ENCODE data around the gene ZSWIM4.

Gene ZSWIM4

DNA sequence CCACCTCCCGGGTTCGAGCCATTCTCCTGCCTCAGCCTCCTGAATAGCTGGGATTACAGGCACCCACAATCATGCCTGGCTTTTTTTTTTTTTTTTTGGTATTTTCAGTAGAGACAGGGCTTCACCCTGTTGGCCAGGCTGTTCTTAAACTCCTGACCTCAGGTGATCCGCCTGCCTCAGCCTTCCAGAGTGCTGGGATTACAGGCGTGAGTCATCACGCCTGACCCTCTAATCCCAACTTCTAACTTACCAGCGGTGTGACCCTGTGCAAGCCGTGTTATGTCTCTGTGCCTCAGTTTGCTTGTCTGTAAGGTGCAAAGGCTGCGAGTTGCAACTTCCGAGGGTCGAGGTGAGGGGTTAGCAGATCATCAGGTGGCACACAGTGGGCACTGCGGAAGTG is 17.3 kb downstream of the ZSWIM4 start:
- DNase-seq (ENCODE audit: low spot score): no peak

DNA sequence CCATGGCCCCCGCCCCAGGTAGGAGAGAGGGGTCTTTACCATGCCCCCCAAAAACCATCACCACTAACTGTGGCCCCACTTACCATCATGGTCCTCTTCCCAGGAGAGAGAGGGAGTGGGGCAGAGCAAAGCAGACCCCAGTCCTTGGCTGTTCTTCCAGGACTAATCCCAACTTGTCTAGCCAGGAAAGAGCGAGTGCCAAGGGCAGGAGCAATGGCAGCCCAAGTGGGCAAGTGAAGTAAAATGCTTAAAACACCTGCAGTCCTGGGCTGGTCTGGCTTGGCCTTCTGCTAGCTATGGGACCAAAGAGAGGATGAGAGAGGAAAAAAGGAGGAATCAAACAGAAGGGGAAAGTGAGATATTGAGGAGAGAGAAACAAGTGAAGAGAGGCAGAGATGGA is 17.9 kb downstream of the ZSWIM4 start:
- no peak for DNase-seq (ENCODE audit: low spot score)

DNA sequence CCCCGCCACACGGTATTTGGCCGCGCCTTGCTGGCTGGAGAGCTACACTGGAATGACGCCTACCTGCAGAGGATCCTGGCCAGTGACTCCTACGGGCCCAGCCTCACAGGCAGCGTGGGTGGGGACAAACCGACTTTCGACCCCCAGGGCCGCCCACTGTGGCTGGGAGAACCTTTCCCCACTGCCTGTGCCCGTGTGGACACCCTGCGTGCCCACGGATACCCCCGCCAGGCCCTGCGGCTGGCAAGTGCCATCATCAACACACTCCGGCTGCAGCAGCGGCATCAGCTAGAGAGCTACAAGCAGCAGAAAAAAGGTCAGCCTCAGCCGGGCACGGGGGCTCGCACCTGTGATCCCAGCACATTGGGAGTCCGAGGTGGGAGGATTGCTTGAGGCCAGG is 19.3 kb downstream of the ZSWIM4 start:
- DNase-seq (ENCODE audit: low spot score): no peak

DNA sequence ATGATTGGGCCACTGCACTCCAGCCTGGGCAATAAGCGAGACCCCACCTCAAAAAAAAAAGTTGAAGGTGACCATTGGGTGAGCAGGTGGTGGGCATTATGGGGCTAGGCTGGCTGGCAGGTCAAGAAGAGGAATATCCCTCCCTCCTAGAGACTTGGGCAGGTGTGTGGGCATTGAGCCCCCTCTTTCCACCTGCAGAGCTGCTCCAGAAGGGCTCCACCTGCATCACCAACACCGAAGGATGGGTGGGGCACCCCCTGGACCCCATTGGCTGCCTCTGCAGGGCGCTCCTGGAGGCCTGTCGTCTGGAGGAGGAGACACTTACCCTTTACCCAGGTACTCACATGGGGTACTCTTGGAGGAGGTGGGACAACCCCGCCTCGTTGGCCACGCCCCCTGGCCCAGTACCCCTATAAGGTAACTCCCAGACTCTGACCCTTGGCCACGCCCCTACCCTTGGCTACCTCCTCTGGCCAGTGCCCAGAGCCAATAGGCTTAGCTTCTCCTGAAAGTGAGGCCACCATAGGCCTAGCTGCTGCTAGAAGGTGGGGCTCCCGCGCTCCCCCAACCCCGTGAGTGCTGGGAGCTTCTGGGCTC is 21.9 kb downstream of the ZSWIM4 start:
- DNase-seq (ENCODE audit: low spot score): no peak

DNA sequence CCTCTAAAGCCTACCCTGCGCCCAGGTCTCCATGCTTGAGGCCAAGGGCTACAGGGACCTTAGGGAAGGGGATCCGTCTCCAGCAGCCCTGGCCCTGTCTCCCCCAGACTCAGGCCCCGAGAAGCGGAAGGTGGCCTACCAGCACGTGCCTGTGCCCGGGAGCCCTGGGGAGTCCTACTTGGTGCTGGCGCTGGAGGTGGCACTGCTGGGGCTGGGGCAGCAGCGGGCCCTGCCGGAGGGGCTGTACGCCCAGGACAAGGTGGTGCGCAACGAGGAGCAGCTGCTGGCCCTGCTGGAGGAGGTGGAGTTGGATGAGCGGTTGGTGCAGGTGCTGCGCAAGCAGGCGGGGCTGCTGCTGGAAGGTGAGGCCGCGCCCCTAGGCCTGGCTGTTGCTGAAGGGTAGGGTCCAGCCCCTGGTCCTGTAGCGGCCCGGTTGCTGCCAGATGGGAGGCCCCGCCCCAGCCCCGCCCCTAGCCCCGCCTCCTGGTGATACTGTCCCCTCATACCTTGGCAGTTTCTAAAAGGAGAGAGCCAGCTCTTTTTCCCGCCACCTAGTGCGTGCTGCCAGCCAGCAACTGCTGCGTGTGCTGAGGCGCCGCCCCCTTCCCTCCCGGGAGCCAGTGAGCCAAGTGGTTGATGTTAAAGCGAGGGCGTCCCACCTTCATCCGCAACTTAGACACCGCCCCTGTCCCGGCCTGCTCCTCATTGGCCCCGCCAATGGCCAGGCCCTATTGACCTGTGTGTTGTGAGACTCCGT is 22.6 kb downstream of the ZSWIM4 start:
- no peak for DNase-seq (ENCODE audit: low spot score)

DNA sequence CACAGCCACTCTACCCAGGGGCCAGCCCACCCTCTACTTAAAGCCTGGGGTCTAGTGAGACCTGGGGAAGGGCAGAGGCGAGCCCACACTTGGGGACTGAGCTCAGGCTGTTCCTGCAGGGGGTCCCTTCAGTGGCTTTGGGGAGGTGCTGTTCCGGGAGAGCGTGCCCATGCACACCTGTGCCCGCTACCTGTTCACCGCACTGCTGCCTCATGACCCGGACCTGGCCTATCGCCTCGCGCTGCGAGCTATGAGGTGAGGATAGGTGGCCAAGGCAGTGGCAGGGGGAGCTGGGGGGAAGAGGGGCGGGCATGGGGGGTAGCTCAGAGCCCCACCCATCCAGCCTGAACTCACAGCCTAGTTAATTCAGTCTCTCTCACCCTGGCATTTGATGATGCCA is 24.0 kb downstream of the ZSWIM4 start:
- DNase-seq (ENCODE audit: low spot score): no peak

DNA sequence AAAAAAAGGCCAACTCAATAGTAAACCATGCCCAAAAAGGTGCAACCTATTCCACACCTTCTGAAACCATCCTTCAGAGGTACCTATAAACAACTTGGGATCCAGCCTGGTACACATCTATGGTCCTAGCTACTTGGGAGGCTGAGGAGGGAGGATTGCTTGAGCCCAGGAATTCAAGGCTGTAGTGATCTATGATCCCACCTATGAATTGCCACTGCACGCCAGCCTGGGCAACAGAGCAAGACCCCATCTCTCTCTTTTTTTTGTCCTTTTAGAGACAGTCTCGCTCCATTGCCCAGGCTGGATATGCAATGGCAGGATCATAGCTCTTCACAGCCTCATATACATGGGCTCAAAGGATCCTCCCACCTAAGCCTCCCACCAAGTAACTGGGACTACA is 26.0 kb downstream of the ZSWIM4 start:
- DNase-seq (ENCODE audit: low spot score): no peak

DNA sequence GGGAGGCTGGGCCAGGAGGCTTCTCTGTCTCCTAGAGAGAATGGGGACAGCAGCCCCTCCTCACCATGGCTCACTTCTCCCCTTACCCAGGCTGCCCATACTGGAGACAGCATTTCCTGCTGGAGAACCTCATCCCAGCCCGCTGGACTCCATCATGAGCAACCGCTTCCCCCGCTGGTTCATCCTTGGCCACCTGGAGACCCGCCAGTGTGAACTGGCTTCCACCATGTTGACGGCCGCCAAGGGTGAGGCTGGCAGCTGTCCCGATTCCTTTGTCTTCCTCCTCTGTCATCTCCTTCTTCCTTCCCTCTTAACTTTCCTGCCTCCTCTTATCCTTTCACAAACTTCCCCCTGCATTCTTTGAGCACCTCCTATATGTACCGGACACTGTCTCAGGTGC is 28.0 kb downstream of the ZSWIM4 start:
- DNase-seq (ENCODE audit: low spot score): no peak

DNA sequence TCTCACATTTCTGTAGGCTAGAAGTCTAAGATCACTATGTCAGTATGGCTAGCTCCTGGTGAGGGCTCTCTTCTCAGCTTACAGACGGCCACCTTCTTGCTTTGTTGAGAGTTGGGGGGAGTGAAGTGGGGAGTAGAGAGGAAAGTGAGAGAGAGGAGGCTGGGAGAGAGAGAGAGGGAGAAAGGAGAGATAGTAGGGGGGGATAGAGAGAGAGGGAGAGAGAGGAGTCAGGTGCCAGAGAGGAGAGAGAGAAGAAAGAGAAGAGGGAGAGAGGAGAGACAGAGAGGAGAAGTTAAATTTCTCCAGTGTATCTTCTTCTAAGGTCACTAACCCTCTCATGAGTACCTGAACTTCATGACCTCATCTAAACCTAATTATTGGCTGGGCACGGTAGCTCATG is 28.7 kb downstream of the ZSWIM4 start:
- no peak for DNase-seq (ENCODE audit: low spot score)

DNA sequence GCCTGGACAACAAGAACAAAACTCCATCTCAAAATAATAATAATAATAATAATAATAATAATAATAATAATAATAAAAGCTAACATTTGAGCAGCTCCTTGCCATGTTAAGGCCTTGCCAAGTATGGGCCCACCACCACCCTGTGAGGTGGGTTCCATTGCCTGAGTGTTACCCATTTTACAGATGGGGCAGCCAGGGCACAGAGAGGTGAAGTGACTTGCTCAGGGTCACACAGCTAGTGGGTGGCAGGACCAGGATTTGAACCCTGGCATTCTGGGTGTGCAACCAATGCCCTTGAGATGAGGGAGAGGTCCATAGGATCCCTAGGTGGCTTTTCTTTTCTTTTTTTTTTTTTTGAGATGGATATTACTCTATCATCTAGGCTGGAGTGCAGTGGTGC is 29.5 kb downstream of the ZSWIM4 start:
- DNase-seq (ENCODE audit: low spot score): no peak

DNA sequence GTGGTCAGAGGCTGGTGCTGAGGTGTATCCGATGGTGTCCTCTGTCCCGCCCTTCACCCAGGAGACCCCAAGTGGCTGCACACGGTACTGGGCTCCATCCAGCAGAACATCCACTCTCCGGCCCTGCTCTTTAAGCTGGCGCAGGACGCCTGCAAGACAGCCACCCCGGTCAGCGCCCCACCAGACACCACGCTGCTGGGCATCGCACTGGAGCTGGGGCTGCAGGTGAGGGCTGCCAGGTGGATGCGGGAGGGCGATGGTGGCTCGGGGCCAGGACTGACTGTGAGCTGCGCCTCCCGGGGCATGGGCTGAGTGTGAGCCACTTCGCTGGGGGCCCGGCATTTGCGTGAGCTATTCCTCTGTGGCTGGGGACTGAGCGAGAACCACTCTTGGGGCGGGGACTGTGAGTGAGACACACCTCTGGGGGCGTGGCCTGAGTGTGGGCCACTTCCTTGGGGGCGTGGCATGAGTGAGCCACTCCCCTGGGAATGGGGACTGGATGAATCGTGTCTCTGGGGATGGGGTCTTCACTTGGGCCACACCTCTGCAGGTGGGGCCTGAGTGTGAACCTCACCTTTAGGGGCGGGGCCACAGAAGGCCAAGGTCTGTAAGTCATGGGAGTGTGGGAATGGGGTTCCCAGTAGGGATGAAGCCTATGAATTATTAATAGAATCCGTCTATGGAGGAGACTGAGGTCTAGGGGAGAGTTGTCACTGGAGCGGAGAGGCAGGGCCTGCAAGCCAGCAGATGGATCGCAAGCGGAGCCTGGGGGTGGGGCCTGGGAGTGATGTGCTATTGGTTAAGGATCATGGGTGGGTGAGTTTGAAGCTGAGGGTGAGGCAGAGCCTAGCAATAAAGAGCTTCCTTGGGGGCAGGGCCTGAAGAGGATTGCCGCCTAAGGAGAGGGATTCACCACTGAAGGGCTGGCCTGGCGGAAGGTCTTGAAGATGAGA is 30.5 kb downstream of the ZSWIM4 start:
- no peak for DNase-seq (ENCODE audit: low spot score)

DNA sequence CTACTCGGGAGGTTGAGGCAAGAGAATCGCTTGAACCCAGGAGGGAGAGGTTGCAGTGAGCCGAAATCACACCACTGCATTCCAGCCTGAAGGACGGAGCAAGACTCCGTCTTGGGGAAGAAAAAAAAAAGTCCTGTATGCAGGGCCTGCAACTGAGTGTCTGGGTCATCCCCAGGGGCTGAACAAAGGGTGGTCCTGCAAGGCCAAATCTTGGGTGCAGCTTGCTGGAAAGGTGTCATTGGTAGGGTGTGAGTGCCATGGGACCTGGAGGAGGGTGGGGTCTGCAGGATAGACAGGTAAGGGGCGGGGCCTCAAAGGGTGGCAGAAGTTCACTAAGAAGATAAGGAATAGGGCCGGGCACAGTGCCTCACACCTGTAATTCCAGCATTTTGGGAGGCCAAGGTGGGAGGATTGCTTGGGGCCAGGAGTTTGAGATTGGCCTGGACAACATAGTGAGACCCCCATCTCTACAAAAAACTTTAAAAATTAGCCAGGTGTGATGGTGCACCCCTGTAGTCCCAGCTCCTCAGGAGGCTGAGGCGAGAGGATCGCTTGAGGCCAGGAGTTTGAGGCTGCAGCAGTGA is 31.5 kb downstream of the ZSWIM4 start:
- no peak for DNase-seq (ENCODE audit: low spot score)

DNA sequence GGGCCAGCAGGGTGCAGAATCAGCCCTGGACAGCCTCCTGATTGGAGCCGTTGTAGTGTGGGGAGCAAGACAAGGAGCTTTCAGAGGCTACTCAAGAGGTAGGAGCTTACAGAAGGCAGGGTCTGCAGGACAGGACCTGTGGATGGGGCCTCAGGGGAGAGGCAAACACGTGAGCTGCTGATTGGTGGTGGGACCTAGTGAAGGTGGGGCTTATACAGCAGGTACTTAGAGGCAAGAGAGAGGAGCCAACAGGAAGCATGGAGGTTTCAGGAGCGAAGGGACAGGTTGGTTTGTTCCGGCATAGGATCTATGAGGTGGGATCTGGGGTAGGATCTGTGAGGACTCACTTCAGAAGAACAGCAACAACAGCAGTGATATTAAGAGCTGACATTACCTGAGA is 32.4 kb downstream of the ZSWIM4 start:
- no peak for DNase-seq (ENCODE audit: low spot score)

DNA sequence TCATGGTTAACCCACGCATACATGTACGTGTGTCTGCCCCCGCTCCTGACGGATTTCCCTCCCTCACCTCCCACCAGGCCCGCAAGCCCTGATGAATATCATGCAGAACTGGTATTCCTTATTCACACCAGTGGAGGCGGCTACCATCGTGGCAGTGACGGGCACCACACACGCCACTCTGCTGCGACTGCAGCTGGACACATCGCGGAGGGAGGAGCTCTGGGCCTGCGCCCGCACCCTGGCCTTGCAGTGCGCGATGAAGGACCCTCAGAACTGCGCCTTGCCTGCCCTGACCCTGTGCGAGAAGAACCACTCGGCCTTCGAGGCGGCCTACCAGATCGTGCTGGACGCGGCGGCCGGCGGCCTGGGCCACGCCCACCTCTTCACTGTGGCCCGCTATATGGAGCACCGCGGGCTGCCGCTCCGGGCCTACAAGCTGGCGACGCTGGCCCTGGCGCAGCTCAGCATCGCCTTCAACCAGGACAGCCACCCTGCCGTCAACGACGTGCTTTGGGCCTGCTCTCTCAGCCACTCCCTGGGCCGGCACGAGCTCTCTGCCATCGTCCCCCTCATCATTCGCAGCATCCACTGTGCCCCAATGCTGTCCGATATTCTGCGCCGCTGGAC is 35.0 kb downstream of the ZSWIM4 start:
- no peak for DNase-seq (ENCODE audit: low spot score)

DNA sequence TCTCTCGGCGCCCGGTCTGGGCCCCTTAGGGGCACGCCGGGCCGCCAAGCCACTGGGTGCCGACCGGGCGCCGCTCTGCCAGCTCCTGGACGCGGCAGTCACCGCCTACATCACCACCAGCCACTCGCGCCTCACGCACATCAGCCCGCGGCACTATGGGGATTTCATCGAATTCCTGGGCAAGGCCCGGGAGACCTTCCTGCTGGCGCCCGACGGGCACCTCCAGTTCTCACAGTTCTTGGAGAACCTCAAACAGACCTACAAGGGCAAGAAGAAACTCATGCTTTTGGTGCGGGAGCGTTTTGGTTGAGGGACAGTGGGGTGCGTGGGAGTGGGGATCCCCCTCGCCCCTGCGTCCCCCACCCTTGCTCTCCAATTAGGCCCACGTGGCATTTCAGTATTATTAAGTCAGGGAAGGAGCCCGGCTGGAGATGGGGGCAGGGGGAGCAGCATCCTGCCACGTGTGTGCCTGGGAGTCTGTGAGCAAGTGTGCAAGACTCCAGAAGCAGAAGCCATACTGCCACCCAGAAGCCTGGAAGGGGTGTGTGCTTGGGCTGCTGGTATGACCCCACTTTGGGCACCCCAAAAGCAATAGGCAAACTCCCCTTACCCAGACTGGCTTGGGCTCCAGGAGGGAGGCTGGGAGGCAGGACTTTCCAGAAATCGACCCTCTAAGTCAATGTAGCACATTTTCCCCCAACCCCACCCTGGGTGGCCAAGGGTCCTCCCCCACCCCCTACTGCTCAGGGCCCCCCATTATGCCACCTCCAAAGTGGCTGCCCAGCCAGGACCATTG is 35.7 kb downstream of the ZSWIM4 start:
- no peak for DNase-seq (ENCODE audit: low spot score)

DNA sequence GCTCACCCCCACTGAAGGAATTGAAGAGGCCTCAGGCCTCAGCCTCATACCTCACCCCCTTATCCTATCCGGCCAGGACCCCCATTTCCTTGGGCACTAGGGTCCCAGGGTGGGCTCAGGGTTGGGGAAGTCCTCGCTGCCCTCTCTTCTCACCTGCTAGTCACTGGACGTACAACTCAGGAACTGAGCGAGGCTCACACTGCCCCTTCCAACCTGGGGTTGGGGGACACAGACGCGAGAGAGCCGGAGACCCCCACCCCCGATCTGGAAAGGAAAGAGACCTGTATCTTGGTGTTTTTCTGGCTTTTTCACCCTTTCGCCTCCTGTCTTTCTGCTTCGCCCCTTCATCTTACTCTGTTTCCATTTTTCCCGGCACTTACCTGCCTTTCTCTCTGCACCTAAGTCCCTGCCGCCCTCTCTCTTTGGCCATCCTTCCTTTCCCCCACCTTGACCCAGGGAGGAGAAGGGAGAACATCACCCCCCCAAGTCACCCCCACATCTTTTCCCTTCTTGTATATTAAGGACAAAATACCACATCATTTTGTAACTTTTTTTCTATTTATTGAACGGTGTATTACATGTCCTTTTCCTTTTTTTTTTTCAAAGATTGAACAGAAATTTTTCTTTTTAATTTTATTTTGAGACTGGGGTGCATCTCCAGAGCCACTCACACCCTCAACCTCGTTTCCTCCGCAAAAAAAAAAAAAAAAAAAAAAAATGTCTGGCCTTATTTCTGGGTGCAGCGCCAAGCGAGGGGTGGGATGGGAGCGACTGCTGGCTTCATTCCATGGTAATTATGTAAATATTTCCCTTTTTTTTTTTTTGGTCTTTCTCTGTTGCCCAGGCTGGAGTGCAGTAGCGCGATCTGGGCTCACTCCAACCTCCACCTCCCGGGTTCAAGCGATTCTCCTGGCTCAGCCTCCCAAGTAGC is 36.6 kb downstream of the ZSWIM4 start:
- no peak for DNase-seq (ENCODE audit: low spot score)

DNA sequence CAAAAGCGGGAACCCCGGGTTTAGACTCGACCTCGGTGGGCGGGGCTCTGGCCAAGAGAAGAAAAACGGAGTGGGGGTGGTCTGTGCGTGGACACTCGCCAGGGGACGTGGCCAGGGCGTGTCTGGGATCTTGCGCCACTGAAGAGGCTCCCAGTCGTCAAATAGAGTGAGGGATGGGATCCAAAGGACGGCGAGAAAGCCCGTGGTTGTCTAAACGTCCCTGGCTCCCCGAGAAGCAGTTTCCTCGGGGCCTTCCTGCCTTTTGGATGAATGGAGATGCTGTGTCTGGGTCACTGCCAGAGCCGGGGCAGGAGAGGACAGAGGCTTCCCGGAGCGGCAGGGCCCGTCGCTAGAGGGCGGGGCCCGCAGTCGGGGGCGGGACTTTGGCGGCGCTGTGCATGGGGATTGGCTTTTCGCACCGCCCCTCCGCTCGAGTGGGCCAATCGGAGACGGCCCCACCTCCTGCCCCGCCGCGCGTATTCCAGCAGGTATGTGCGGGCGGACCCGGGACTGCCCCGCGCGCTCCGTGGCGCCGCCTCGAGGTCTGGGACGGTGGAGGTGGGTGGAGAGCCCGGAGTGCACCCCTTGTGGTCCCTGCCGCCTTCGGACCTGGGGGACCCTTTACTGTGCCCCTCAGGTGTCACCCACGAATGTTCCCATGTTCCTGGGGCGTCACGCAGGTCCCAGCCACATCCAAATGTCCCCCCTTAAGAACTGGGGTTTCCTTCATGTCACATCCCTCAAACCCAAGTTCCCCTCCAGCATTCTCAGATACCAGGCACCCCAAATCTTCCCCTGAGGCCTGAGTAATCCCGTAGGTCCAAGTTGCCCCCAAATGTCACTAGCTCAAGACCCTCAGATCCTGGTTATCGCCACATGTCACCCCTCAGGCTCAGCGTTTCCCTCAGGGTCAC is 38.3 kb downstream of the ZSWIM4 start:
- peak; percentile 99 for DNase-seq (ENCODE audit: low spot score)

DNA sequence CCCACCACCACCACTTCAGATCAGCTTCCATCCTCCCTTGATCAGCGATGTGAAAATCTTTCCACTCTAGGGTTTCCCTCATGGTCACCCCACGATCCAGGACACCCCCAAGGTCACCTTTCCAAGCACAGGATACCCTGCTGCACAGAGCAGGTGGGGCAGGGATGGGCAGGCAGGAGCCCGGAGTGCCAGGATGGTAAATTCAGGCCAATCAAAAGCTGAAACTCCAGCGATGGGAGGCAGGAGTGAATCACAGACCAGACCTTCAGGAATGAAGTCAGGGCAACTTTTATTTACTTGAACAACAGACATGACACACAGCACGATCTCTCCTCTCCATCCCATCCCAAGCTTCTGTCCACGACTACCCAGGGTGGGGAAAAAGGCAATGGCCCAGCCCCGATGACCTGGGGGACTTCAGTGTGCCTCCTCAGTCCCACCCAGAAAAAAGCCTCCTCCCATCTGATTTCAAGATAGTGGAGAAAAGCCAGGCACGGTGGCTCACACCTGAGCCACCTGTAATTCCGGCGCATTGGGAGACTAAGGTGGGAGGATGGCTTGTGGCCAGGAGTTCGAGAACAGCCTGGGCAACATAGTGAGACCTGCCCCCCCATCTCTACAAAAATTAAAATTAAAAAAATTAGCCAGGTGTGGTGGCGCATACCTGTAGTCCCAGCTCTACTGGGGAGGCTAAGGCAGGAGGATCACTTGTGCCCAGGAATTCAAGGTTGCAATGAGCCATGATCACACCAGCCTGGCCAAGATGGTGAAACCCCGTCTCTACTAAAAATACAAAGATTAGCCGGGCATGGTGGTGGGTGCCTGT is 39.2 kb downstream of the ZSWIM4 start:
- DNase-seq (ENCODE audit: low spot score): no peak

Measured in HuH-7.5 (cell line).